ENCODE results near the gene ETAA1.

Gene ETAA1

DNA sequence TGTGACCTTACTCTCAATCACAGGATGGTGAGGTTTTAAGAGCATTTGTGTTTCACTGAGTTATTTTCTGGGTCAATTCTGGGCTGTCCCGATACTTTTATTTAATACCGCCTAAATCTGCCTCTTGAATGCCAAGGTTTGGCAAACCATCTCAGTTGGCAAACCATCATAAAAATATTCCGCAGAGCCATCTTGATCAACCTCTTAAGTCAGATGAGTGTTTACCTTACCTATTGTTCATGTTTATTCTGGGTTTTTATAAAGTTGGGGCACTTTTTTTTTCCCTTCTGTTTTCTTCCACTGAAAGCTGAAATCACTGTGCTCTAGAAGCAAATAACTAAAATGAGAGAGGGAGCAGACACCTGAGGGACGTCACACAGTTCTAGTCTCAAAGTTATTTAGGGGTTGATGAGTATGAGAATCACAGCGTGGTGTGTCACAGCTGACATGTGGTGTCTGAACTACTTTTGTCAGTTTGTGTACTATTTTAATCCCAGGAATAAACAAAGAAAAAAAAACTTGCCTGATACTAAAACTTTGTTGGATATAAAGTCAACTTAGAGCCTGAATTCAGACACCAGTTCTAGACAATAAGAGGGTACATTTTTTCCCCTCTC lies 48.6 kb downstream of the ETAA1 start:
- DNase-seq: peak; percentile 88

DNA sequence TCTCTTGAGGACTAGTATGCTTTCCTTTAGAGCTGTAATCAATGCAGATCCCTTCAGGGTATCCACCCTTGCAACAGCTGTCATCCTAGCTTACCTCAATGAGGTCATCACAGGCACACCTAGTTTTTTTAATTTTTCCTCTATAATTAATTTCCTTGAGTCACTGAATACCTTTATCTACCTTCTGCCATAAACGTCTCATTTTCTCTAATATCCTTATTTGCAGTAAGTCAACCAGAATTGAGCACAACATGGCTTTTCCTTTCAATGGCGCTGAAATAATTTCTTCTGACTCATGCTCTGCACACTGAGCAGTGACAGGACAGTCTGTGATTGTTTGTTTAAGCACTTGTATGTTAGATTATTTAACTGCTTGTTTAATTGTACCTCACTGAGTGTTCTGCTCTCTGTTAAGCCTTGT lies 49.4 kb downstream of the ETAA1 start:
- DNase-seq: peak; percentile 62

DNA sequence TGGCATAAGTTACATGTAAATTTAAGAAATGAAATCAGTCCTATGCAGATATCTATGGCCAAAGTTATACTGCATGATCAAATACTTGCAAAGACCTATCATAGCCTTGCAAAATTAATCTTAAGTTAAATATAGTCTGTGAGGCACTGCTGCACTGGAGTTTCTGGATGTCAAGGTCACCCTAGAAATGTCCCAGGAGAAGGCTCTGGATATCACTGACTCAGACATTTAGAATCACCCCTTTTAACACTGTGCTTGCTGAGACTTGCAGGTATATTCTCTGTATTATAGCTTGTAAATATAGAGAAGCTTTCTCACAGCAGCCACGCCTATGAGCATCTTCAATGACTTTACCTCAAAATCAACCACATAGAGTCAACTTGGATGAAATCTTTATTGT lies 51.5 kb downstream of the ETAA1 start:
- no peak for DNase-seq

DNA sequence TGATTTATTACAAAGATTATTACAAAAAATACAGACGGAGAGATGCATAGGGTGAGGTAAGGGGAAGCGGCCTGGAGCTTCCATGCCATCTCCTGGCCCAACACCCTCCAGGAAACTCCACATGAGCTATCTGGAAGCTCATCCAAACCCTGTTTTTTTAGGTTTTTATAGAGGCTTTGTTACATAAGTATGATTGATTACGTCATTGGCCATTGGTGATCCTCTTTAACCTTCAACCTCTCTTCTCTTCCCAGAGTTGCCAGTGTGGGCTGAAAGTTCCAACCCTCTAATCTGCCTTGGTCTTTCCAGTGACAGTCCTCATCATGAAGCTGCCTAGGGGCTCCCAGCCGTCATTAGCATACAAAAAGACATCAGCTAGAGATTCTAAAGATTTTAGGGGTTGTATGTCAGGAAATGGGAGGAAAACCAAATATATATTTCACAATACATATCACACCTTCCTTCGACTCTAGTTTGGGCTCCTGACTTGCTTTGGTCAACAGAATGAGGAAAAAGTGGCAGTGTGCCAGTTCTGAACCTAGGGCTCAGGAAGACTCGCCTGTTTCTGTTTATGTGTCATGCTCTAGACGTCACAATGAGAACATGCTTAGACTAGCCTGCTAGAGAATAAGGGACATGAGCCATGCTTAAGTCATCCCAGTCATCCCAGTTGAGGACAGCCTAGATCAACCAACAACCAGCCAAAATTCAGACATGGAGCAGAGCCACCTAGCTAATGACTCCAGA lies 54.1 kb downstream of the ETAA1 start:
- no peak for DNase-seq

- DNase-seq: no peak
Observed at GRCh38 chr2:67453310-67453709, 56.2 kb downstream of the ETAA1 start.

GRCh38 chr2:67455219-67456142 lies 58.3 kb downstream of the ETAA1 start:
- peak; percentile 17 for DNase-seq

DNA sequence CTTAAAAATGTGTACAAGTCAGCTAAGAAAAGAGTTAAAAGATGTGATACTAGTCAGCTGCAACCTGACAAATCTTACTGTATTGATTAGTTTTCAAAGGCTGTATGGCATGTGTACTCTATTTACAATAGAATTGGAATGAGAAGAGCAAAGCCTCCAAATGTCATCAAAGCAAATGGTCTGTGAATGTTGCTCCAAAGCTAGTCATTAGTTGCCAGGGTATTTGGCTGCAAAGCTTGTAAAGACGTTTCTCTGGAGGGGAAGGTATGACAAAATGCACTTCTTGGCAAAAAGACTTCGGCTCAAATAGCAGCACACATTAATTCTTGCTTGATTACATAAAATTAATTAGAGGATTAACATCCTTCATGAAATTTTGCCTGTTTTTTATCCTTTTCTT lies 59.3 kb downstream of the ETAA1 start:
- peak; percentile 27 for DNase-seq

GRCh38 chr2:67457699-67458098 lies 60.6 kb downstream of the ETAA1 start:
- DNase-seq: no peak

- DNase-seq: no peak
Observed at GRCh38 chr2:67459761-67460160, 62.6 kb downstream of the ETAA1 start.
